Neural cell (in vitro differentiated cells): Measurements from ENCODE around the gene IRF2BPL. TPM values are rescaled to one million over a fixed set of nuclear protein-coding genes. Genes with fewer than 3 reads are reported as not detected.

Source experiments
- H2AFZ ChIP-seq: fragments of 200-600, 300-800 bp; sonication (generic), shearing (Covaris generic); 2 replicates; pipeline ENCODE4 v1.6.0; 2014; ENCODE audit warnings: low read depth, mild to moderate bottlenecking, antibody characterized with exemption, low read length, moderate library complexity
- H3F3A ChIP-seq: fragments of 200-600 bp; shearing (Covaris generic); 2 replicates; pipeline ENCODE4 v1.6.1; 2016; ENCODE audit warnings: mild to moderate bottlenecking, moderate library complexity, mixed read lengths, antibody characterized with exemption, low read length; ENCODE audit not compliant: insufficient read depth, poor library complexity, severe bottlenecking
- H3K27ac ChIP-seq: fragments of 200-600, 300-800 bp; sonication (generic), shearing (Covaris generic); 2 replicates; pipeline ENCODE4 v1.5.1; 2014; ENCODE audit warnings: mild to moderate bottlenecking, low read length, moderate library complexity
- H3K27me3 ChIP-seq: fragments of 300-800, 200-600 bp; sonication (generic), shearing (Covaris generic); 2 replicates; pipeline ENCODE4 v1.6.0; 2014; ENCODE audit warnings: mild to moderate bottlenecking, low read depth, low read length, moderate library complexity; ENCODE audit not compliant: insufficient read depth
- H3K36me3 ChIP-seq: fragments of 300-800, 200-600 bp; sonication (generic), shearing (Covaris generic); 2 replicates; pipeline ENCODE4 v1.5.1; 2014; ENCODE audit warnings: mild to moderate bottlenecking, antibody characterized with exemption, low read length, moderate library complexity; ENCODE audit not compliant: insufficient read depth
- H3K4me2 ChIP-seq: fragments of 300-800, 200-600 bp; sonication (generic), shearing (Covaris generic); 2 replicates; pipeline ENCODE4 v1.6.0; 2014; ENCODE audit warnings: mild to moderate bottlenecking, low read length
- H3K4me3 ChIP-seq: fragments of 300-800, 200-600 bp; sonication (generic), shearing (Covaris generic); 2 replicates; pipeline ENCODE4 v1.5.1; 2014; ENCODE audit warnings: mild to moderate bottlenecking, low read length, moderate library complexity
- H3K79me2 ChIP-seq: fragments of 200-600 bp; shearing (Covaris generic); replicated peaks from 2 replicates; pipeline ENCODE4 v1.6.0; 2014; ENCODE audit warnings: mild to moderate bottlenecking, low read length, moderate library complexity; ENCODE audit not compliant: insufficient read depth
- H3K9ac ChIP-seq: fragments of 300-800, 200-600 bp; sonication (generic), shearing (Covaris generic); 2 replicates; pipeline ENCODE4 v1.6.1; 2016; ENCODE audit warnings: mild to moderate bottlenecking, low read length, mixed read lengths
- H3K9me2 ChIP-seq: fragments of 200-600 bp; shearing (Covaris generic); 2 replicates; pipeline ENCODE4 v1.6.1; 2016; ENCODE audit warnings: mild to moderate bottlenecking, low read length, mixed read lengths; ENCODE audit not compliant: insufficient read depth
- H3K9me3 ChIP-seq: fragments of 200-600, 300-800 bp; sonication (generic), shearing (Covaris generic); 2 replicates; pipeline ENCODE4 v1.6.1; 2016; ENCODE audit warnings: mild to moderate bottlenecking, mixed run types, low read length, moderate library complexity, mixed read lengths
- H4K20me1 ChIP-seq: fragments of 200-600 bp; shearing (Covaris generic); 2 replicates; pipeline ENCODE4 v1.6.1; 2016; ENCODE audit warnings: mild to moderate bottlenecking, mixed run types; ENCODE audit not compliant: insufficient read depth
- CTCF ChIP-seq: fragments of 450-650 bp; IDR thresholded peaks from 2 replicates; pipeline ENCODE4 v1.5.1; 2014; ENCODE audit warnings: antibody characterized with exemption, mild to moderate bottlenecking, moderate library complexity; ENCODE audit not compliant: poor library complexity, severe bottlenecking
- EP300 ChIP-seq: fragments of 450-650 bp; conservative IDR thresholded peaks from 2 replicates; pipeline ENCODE4 v1.6.1; 2014; ENCODE audit warnings: antibody characterized with exemption, mild to moderate bottlenecking, moderate library complexity; ENCODE audit not compliant: poor library complexity, severe bottlenecking
- EZH2 ChIP-seq: fragments of 200-600, 300-800 bp; shearing (Covaris generic), sonication (generic); IDR thresholded peaks from 2 replicates; pipeline ENCODE4 v1.6.1; 2014; ENCODE audit warnings: antibody characterized with exemption, low read length, borderline replicate concordance, mild to moderate bottlenecking; ENCODE audit not compliant: insufficient read depth, poor library complexity, severe bottlenecking
- MXI1 ChIP-seq: fragments of 450-650 bp; conservative IDR thresholded peaks from 2 replicates; pipeline ENCODE4 v1.6.1; 2014; ENCODE audit warnings: antibody characterized with exemption, mild to moderate bottlenecking; ENCODE audit not compliant: poor library complexity, severe bottlenecking
- POLR2AphosphoS5 ChIP-seq: IDR thresholded peaks from 2 replicates; pipeline ENCODE4 v1.6.1; 2012
- RAD21 ChIP-seq: fragments of 450-650 bp; conservative IDR thresholded peaks from 2 replicates; pipeline ENCODE4 v1.6.1; 2014; ENCODE audit warnings: antibody characterized with exemption, mild to moderate bottlenecking, moderate library complexity
- REST ChIP-seq: IDR thresholded peaks from 2 replicates; pipeline ENCODE4 v1.6.1; 2012; ENCODE audit warnings: borderline replicate concordance
- SMC3 ChIP-seq: fragments of 450-650 bp; conservative IDR thresholded peaks from 2 replicates; pipeline ENCODE4 v1.6.1; 2014; ENCODE audit warnings: antibody characterized with exemption, mild to moderate bottlenecking, moderate library complexity; ENCODE audit not compliant: poor library complexity
- TAF1 ChIP-seq: IDR thresholded peaks from 2 replicates; pipeline ENCODE4 v1.6.1; 2012; ENCODE audit warnings: low read depth
- polyA plus RNA-seq: library from polyadenylated mRNA; depleted of rRNA; stranded (reverse); fragments of >200 nt; gene quantifications from 2 replicates; pipeline ENCODE4 v1.2.3, GENCODE V29; 2014

The IRF2BPL gene
- polyA plus RNA-seq, 1 donor from 2014 or later, result 42.9 TPM

- Histone ChIP-seq H3K9me2 (no peaks in the 10 kb centered on the region), H3K9ac (peak overlapping the region; percentile 35), H3F3A (no peaks in the 10 kb centered on the region), H4K20me1 (no peaks in the 10 kb centered on the region), H3K4me2 (no peak overlapping the region), H2AFZ (no peak overlapping the region), H3K4me3 (no peak overlapping the region), H3K27me3 (no peaks in the 10 kb centered on the region), H3K9me3 (no peaks in the 10 kb centered on the region), H3K27ac (peak overlapping the region; percentile 15), H3K79me2 (no peaks in the 10 kb centered on the region), H3K36me3 (no peaks in the 10 kb centered on the region)
- TF ChIP-seq SMC3, result peak; percentile 14
- TF ChIP-seq MXI1, result no peak
- TF ChIP-seq TAF1, result no peak
- peak; percentile 27 for TF ChIP-seq REST
- no peak for TF ChIP-seq EP300
- no peak for TF ChIP-seq POLR2AphosphoS5
- peak; percentile 7 for TF ChIP-seq CTCF
- TF ChIP-seq RAD21, result no peak
- no peak for TF ChIP-seq EZH2
These were observed 40.2 kb upstream of the IRF2BPL start for GRCh38 chr14:77068517-77069200.

GRCh38 chr14:77067632-77068516, 39.4 kb upstream of the IRF2BPL start:
- Histone ChIP-seq H3K27ac (peak overlapping the region; percentile 27), H2AFZ (no peak overlapping the region), H4K20me1 (no peaks in the 10 kb centered on the region), H3K4me2 (no peak overlapping the region), H3F3A (no peaks in the 10 kb centered on the region), H3K79me2 (no peaks in the 10 kb centered on the region), H3K4me3 (no peak overlapping the region), H3K9ac (peak overlapping the region; percentile 35), H3K9me3 (no peaks in the 10 kb centered on the region), H3K36me3 (no peaks in the 10 kb centered on the region), H3K9me2 (no peaks in the 10 kb centered on the region), H3K27me3 (no peaks in the 10 kb centered on the region)
- TF ChIP-seq EP300, result peak; percentile 25
- TF ChIP-seq REST, result no peak
- peak; percentile 100 for TF ChIP-seq SMC3
- no peak for TF ChIP-seq POLR2AphosphoS5
- TF ChIP-seq CTCF, result peak; percentile 98
- TF ChIP-seq TAF1, result no peak
- peak; percentile 41 for TF ChIP-seq MXI1
- peak; percentile 100 for TF ChIP-seq RAD21
- TF ChIP-seq EZH2, result no peak
